ENCODE results near the gene FAM120A.
A peak's percentile ranks its signal among the peaks of the same experiment; 100 is the strongest.

FAM120A gene

GRCh38 chr9:93512170-93512812, 60.8 kb downstream of the FAM120A start:
- peak; percentile 14 for DNase-seq

GRCh38 chr9:93513606-93514005, 62.1 kb downstream of the FAM120A start:
- no peak for DNase-seq

GRCh38 chr9:93517331-93517730, 65.8 kb downstream of the FAM120A start:
- DNase-seq = no peak

GRCh38 chr9:93520523-93520922, 69.0 kb downstream of the FAM120A start:
- no peak for DNase-seq

- DNase-seq = no peak
These were observed 71.3 kb downstream of the FAM120A start for GRCh38 chr9:93522736-93523135.

GRCh38 chr9:93523518-93524144, 72.1 kb downstream of the FAM120A start:
- DNase-seq = no peak

GRCh38 chr9:93525476-93525875, 74.0 kb downstream of the FAM120A start:
- DNase-seq = no peak

GRCh38 chr9:93531374-93531773, 79.9 kb downstream of the FAM120A start:
- DNase-seq = no peak

- no peak for DNase-seq
These were observed 80.7 kb downstream of the FAM120A start for GRCh38 chr9:93532141-93532540.

- no peak for DNase-seq
These were observed 82.4 kb downstream of the FAM120A start for GRCh38 chr9:93533863-93534262.

GRCh38 chr9:93536167-93536566, 84.7 kb downstream of the FAM120A start:
- DNase-seq = no peak

- no peak for DNase-seq
These were observed 85.4 kb downstream of the FAM120A start for GRCh38 chr9:93536874-93537273.

- no peak for DNase-seq
These were observed 88.8 kb downstream of the FAM120A start for GRCh38 chr9:93540305-93540704.

GRCh38 chr9:93541005-93541404, 89.5 kb downstream of the FAM120A start:
- DNase-seq = no peak

- no peak for DNase-seq
These were observed 90.3 kb downstream of the FAM120A start for GRCh38 chr9:93541581-93542349.

- DNase-seq = no peak
These were observed 91.6 kb downstream of the FAM120A start for GRCh38 chr9:93543117-93543516.

- DNase-seq = no peak
These were observed 94.9 kb downstream of the FAM120A start for GRCh38 chr9:93546356-93546755.

- DNase-seq = no peak
These were observed 98.1 kb downstream of the FAM120A start for GRCh38 chr9:93549611-93550010.

GRCh38 chr9:93552923-93553322, 101.4 kb downstream of the FAM120A start:
- no peak for DNase-seq

GRCh38 chr9:93555370-93555769, 103.9 kb downstream of the FAM120A start:
- DNase-seq = no peak

- no peak for DNase-seq
These were observed 106.1 kb downstream of the FAM120A start for GRCh38 chr9:93557366-93558137.

GRCh38 chr9:93558503-93558902, 107.0 kb downstream of the FAM120A start:
- DNase-seq = no peak

GRCh38 chr9:93560991-93561390, 109.5 kb downstream of the FAM120A start:
- DNase-seq = no peak

Measured in SIG-M5 (cell line).